ENCODE data around the gene MCM3AP.

MCM3AP gene

GRCh38 chr21:46269466-46269865 lies 15.9 kb downstream of the MCM3AP start:
- no peak for DNase-seq (ENCODE audit: low spot score)

- no peak for DNase-seq (ENCODE audit: low spot score)
Observed at GRCh38 chr21:46268371-46268770, 17.0 kb downstream of the MCM3AP start.

- DNase-seq (ENCODE audit: low spot score), result no peak
Observed at GRCh38 chr21:46266946-46267345, 18.5 kb downstream of the MCM3AP start.

- no peak for DNase-seq (ENCODE audit: low spot score)
Observed at GRCh38 chr21:46265736-46266525, 19.5 kb downstream of the MCM3AP start.

- no peak for DNase-seq (ENCODE audit: low spot score)
Observed at GRCh38 chr21:46264690-46265144, 20.7 kb downstream of the MCM3AP start.

GRCh38 chr21:46264046-46264689 lies 21.2 kb downstream of the MCM3AP start:
- no peak for DNase-seq (ENCODE audit: low spot score)

GRCh38 chr21:46256501-46256994 lies 28.9 kb downstream of the MCM3AP start:
- DNase-seq (ENCODE audit: low spot score), result no peak

- DNase-seq (ENCODE audit: low spot score), result no peak
Observed at GRCh38 chr21:46255758-46256337, 29.6 kb downstream of the MCM3AP start.

- no peak for DNase-seq (ENCODE audit: low spot score)
Observed at GRCh38 chr21:46255166-46255565, 30.2 kb downstream of the MCM3AP start.

- no peak for DNase-seq (ENCODE audit: low spot score)
Observed at GRCh38 chr21:46254208-46254975, 31.0 kb downstream of the MCM3AP start.

- no peak for DNase-seq (ENCODE audit: low spot score)
Observed at GRCh38 chr21:46253610-46254124, 31.7 kb downstream of the MCM3AP start.

GRCh38 chr21:46252840-46253239 lies 32.6 kb downstream of the MCM3AP start:
- no peak for DNase-seq (ENCODE audit: low spot score)

- DNase-seq (ENCODE audit: low spot score), result no peak
Observed at GRCh38 chr21:46250146-46250725, 35.2 kb downstream of the MCM3AP start.

- no peak for DNase-seq (ENCODE audit: low spot score)
Observed at GRCh38 chr21:46248827-46249226, 36.6 kb downstream of the MCM3AP start.

GRCh38 chr21:46248422-46248782 lies 37.0 kb downstream of the MCM3AP start:
- no peak for DNase-seq (ENCODE audit: low spot score)

GRCh38 chr21:46247699-46248421 lies 37.6 kb downstream of the MCM3AP start:
- DNase-seq (ENCODE audit: low spot score), result no peak

GRCh38 chr21:46246345-46246744 lies 39.1 kb downstream of the MCM3AP start:
- DNase-seq (ENCODE audit: low spot score), result no peak

GRCh38 chr21:46245213-46245915 lies 40.0 kb downstream of the MCM3AP start:
- no peak for DNase-seq (ENCODE audit: low spot score)

- no peak for DNase-seq (ENCODE audit: low spot score)
Observed at GRCh38 chr21:46244602-46245001, 40.8 kb downstream of the MCM3AP start.

GRCh38 chr21:46243960-46244361 lies 41.5 kb downstream of the MCM3AP start:
- no peak for DNase-seq (ENCODE audit: low spot score)
